H54 (cell line): ENCODE data around the gene ARHGDIA.
A peak's percentile ranks its signal among the peaks of the same experiment; 100 is the strongest.
"Not testable (repeated sequence)": the region's sequence is repeated elsewhere in the genome, so short reads cannot be mapped to it uniquely, and the experiment has no call there.

Experiments used
- DNase-seq: peaks from one replicate; pipeline ENCODE4 v3.0.0; 2011; ENCODE audit warnings: low spot score, mixed read lengths; ENCODE audit not compliant: insufficient read length
- FAIRE-seq: peaks from 3 replicates; lab custom pipeline; 2011; peaks lifted over from hg19 to GRCh38; lab: Jason Lieb, UNC
- POLR2A ChIP-seq: IDR thresholded peaks from 2 replicates; pipeline ENCODE4 v1.6.1; 2011; ENCODE audit warnings: low read depth, mild to moderate bottlenecking, low read length

Gene ARHGDIA

GRCh38 chr17:81870981-81871386 is at the start of gene ARHGDIA:
Gene ARHGDIA, minus strand, starts transcription at chr17:81871337. Its CDS starts 1,407 bp downstream, at chr17:81869930.
- DNase-seq = no peak
- no peak for FAIRE-seq

GRCh38 chr17:81918832-81919545 is 47.9 kb upstream of the ARHGDIA start:
- no peak for FAIRE-seq
- no peak for TF ChIP-seq POLR2A
- DNase-seq = no peak

More at GRCh38 chr17:81870981-81871386, at the start of gene ARHGDIA:
- no peak for TF ChIP-seq POLR2A

GRCh38 chr17:81918333-81918669 is 47.2 kb upstream of the ARHGDIA start:
- not testable (repeated sequence) for DNase-seq, FAIRE-seq

GRCh38 chr17:81917565-81918332 is 46.6 kb upstream of the ARHGDIA start, which contains the start of gene SIRT7:
Gene SIRT7, minus strand, starts transcription at chr17:81918176. Its CDS starts 45 bp downstream, at chr17:81918131.
- peak; percentile 65 for TF ChIP-seq POLR2A
- DNase-seq (peak; percentile 97), FAIRE-seq (no peak)

- no peak for FAIRE-seq
- DNase-seq = peak; percentile 96
- peak; percentile 49; the same call in 1 of the 2 replicates for TF ChIP-seq POLR2A
Measured at GRCh38 chr17:81916234-81917001, 45.3 kb upstream of the ARHGDIA start.

GRCh38 chr17:81915331-81915730 is 44.2 kb upstream of the ARHGDIA start:
- DNase-seq = no peak
- no peak for FAIRE-seq
- TF ChIP-seq POLR2A = no peak

- TF ChIP-seq POLR2A = no peak
- FAIRE-seq (no peak), DNase-seq (no peak)
Measured at GRCh38 chr17:81914103-81914850, 43.1 kb upstream of the ARHGDIA start.

- no peak for TF ChIP-seq POLR2A
- FAIRE-seq (no peak), DNase-seq (no peak)
Measured at GRCh38 chr17:81913394-81914102, 42.4 kb upstream of the ARHGDIA start.

GRCh38 chr17:81912441-81913309 is 41.5 kb upstream of the ARHGDIA start:
- DNase-seq (peak; percentile 95), FAIRE-seq (no peak)
- no peak for TF ChIP-seq POLR2A

- TF ChIP-seq POLR2A = no peak
- FAIRE-seq = no peak
- DNase-seq = no peak
Measured at GRCh38 chr17:81911969-81912368, 40.8 kb upstream of the ARHGDIA start.

GRCh38 chr17:81911277-81911961 is 40.3 kb upstream of the ARHGDIA start, which contains the start of gene PCYT2:
Gene PCYT2, minus strand, starts transcription at chr17:81911399. Its CDS starts 44 bp downstream, at chr17:81911355.
- FAIRE-seq (no peak), DNase-seq (peak; percentile 94)
- peak; percentile 73; the same call in 1 of the 2 replicates for TF ChIP-seq POLR2A
